Endothelial cell (in vitro differentiated cells): ENCODE data around the gene CNN2. TPM values are rescaled to one million over a fixed set of nuclear protein-coding genes. Genes with fewer than 3 reads are reported as not detected.

Experiments used
- DNase-seq: peaks from one replicate; pipeline ENCODE4 v3.0.0; 2021; ENCODE audit warnings: low spot score
- H3K27ac Mint-ChIP-seq: one replicate; pipeline ENCODE4 v1.8.0; 2021; ENCODE audit warnings: mixed read lengths, inconsistent platforms; ENCODE audit not compliant: unreplicated experiment
- H3K27me3 Mint-ChIP-seq: one replicate; pipeline ENCODE4 v1.8.0; 2021; ENCODE audit warnings: mild to moderate bottlenecking, moderate library complexity, mixed read lengths, inconsistent platforms; ENCODE audit not compliant: unreplicated experiment
- H3K36me3 Mint-ChIP-seq: one replicate; pipeline ENCODE4 v1.8.0; 2021; ENCODE audit warnings: mild to moderate bottlenecking, low read depth, mixed read lengths, inconsistent platforms; ENCODE audit not compliant: unreplicated experiment
- H3K4me1 Mint-ChIP-seq: one replicate; pipeline ENCODE4 v1.8.0; 2021; ENCODE audit warnings: mild to moderate bottlenecking, mixed read lengths, inconsistent platforms; ENCODE audit not compliant: unreplicated experiment
- H3K4me3 Mint-ChIP-seq: one replicate; pipeline ENCODE4 v1.8.0; 2021; ENCODE audit warnings: mild to moderate bottlenecking, mixed read lengths, inconsistent platforms; ENCODE audit not compliant: unreplicated experiment
- H3K9me3 Mint-ChIP-seq: one replicate; pipeline ENCODE4 v1.8.0; 2021; ENCODE audit warnings: mixed read lengths, inconsistent platforms; ENCODE audit not compliant: unreplicated experiment
- CTCF ChIP-seq: fragments of 200-600 bp; sonication (generic); IDR thresholded peaks from one replicate; pipeline ENCODE4 v1.5.0; 2021; ENCODE audit warnings: antibody characterized with exemption; ENCODE audit not compliant: unreplicated experiment
- total RNA-seq: library from RNA; stranded (reverse); fragmentation: NEBNext Ultra II Directional; extraction: Animal tissue kit (Norgen Biotek cat#: 25700); gene quantifications from one replicate; pipeline ENCODE4 v1.2.1, GENCODE V29; 2021; ENCODE audit not compliant: unreplicated experiment

CNN2 gene
- total RNA-seq, 1 donor from 2014 or later = 456 TPM

GRCh38 chr19:1070576-1070930 lies 44.1 kb downstream of the CNN2 start:
- H3K27ac Mint-ChIP-seq = no peak overlapping the region
- H3K9me3 Mint-ChIP-seq = no peaks in the 10 kb centered on the region
- peaks cover under 1% of the 10 kb centered on the region for H3K36me3 Mint-ChIP-seq
- DNase-seq = no peak
- H3K4me3 Mint-ChIP-seq = no peak overlapping the region
- H3K4me1 Mint-ChIP-seq = peaks cover 10% of the 10 kb centered on the region
- peaks cover 21% of the 10 kb centered on the region for H3K27me3 Mint-ChIP-seq
- no peak for TF ChIP-seq CTCF

- Mint-ChIP-seq H3K9me3 (no peaks in the 10 kb centered on the region), H3K4me1 (peaks cover 10% of the 10 kb centered on the region), H3K4me3 (peak overlapping the region; percentile 81), H3K27ac (no peak overlapping the region), H3K27me3 (peaks cover 23% of the 10 kb centered on the region), H3K36me3 (peaks cover 5% of the 10 kb centered on the region)
- TF ChIP-seq CTCF = no peak
- DNase-seq = no peak
These were observed 44.8 kb downstream of the CNN2 start for GRCh38 chr19:1070931-1071791.

- peaks cover 23% of the 10 kb centered on the region for H3K27me3 Mint-ChIP-seq
- no peak overlapping the region for H3K27ac Mint-ChIP-seq
- TF ChIP-seq CTCF = no peak
- no peak for DNase-seq
- H3K9me3 Mint-ChIP-seq = no peaks in the 10 kb centered on the region
- no peak overlapping the region for H3K4me3 Mint-ChIP-seq
- peaks cover 5% of the 10 kb centered on the region for H3K36me3 Mint-ChIP-seq
- H3K4me1 Mint-ChIP-seq = peaks cover 10% of the 10 kb centered on the region
These were observed 46.1 kb downstream of the CNN2 start for GRCh38 chr19:1072371-1073015.

- Mint-ChIP-seq H3K4me3 (no peak overlapping the region), H3K27me3 (peaks cover 22% of the 10 kb centered on the region), H3K4me1 (peaks cover 10% of the 10 kb centered on the region), H3K9me3 (no peaks in the 10 kb centered on the region), H3K27ac (no peak overlapping the region), H3K36me3 (peaks cover 5% of the 10 kb centered on the region)
- DNase-seq = no peak
- no peak for TF ChIP-seq CTCF
These were observed 46.9 kb downstream of the CNN2 start for GRCh38 chr19:1073063-1073955.
